Measurements from ENCODE around the gene FRS3. TPM values are rescaled to one million over a fixed set of nuclear protein-coding genes. Genes with fewer than 3 reads are reported as not detected.

Gene FRS3
- total and polyA plus RNA-seq, 2 of the 13 experiments (the other 11 are each of a cell fraction or from before 2014, with no cell fraction given) = 3.0 to 7.4 TPM

- TF ChIP-seq ZNF609 (CRISPR knock-in tag; IDR thresholded peaks at IDR 0.05; ENCODE audit: borderline replicate concordance) = no peak
- no peak for TF ChIP-seq AHR (CRISPR knock-in tag; IDR thresholded peaks at IDR 0.05)
- no peak for TF ChIP-seq ZNF484 (CRISPR knock-in tag; IDR thresholded peaks at IDR 0.05; ENCODE audit: borderline replicate concordance, low read depth)
- no peak for TF ChIP-seq ELF3 (CRISPR knock-in tag; IDR thresholded peaks at IDR 0.05)
- TF ChIP-seq, protein P1, sequence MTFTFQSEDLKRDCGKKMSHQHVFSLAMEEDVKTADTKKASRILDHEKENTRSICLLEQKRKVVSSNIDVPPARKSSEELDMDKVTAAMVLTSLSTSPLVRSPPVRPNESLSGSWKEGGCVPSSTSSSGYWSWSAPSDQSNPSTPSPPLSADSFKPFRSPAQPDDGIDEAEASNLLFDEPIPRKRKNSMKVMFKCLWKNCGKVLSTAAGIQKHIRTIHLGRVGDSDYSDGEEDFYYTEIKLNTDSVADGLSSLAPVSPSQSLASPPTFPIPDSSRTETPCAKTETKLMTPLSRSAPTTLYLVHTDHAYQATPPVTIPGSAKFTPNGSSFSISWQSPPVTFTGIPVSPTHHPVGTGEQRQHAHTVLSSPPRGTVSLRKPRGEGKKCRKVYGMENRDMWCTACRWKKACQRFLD (CRISPR knock-in tag; IDR thresholded peaks at IDR 0.05; ENCODE audit: borderline replicate concordance) = no peak
Measured at GRCh38 chr6:41774841-41775240, 4.9 kb downstream of the FRS3 start (continued).
